AG04450 (cell line): ENCODE results near the gene TBC1D2B. TPM values are rescaled to one million over a fixed set of nuclear protein-coding genes. Genes with fewer than 3 reads are reported as not detected.

Experiments used
- CTCF ChIA-PET: fragments of 300-600, 350-600 bp; formaldehyde crosslinking; extraction: SDS; loops from one replicate; lab custom pipeline; 2022; ENCODE audit warnings: antibody characterized with exemption, inconsistent platforms; lab: Charles Lee
- POLR2A ChIA-PET: fragments of 350-600 bp; formaldehyde crosslinking; extraction: SDS; loops from one replicate; lab custom pipeline; 2021; ENCODE audit warnings: antibody characterized with exemption, inconsistent platforms; lab: Yijun Ruan, JAX
- DNase-seq: peaks from one replicate; pipeline ENCODE4 v3.0.0-alpha.2; 2011; ENCODE audit warnings: low read depth, low spot score
- H3K27ac ChIP-seq: one replicate; pipeline ENCODE4 v1.5.1; 2012; ENCODE audit warnings: low read depth, low read length, control low read depth
- H3K27me3 ChIP-seq: one replicate; pipeline ENCODE4 v1.6.0; 2012; ENCODE audit warnings: low read length; ENCODE audit not compliant: control insufficient read depth, insufficient read depth
- H3K4me3 ChIP-seq: 2 replicates; pipeline ENCODE4 v1.5.1; 2011; ENCODE audit warnings: mild to moderate bottlenecking, low read depth, low read length, control low read depth
- H3K9me3 ChIP-seq: 2 replicates; pipeline ENCODE4 v1.5.1; 2012; ENCODE audit warnings: low read length; ENCODE audit not compliant: control insufficient read depth, insufficient read depth
- CTCF ChIP-seq: IDR thresholded peaks from 2 replicates; pipeline ENCODE4 v1.5.1; 2011; ENCODE audit warnings: low read depth, low read length, control low read depth, inconsistent platforms
- polyA plus RNA-seq: library from polyadenylated mRNA; depleted of rRNA; stranded (reverse); fragments of >200 nt; gene quantifications from 2 replicates; pipeline ENCODE4 v1.2.3, GENCODE V29; 2011

TBC1D2B gene
- polyA plus RNA-seq, 1 experiment = 42.0 TPM

GRCh38 chr15:78052001-78052401 lies 25.5 kb downstream of the TBC1D2B start:
- no peak overlapping the region for H3K27ac ChIP-seq
- no peak overlapping the region for H3K4me3 ChIP-seq
- POLR2A ChIA-PET = no interaction called here
- H3K27me3 ChIP-seq = no peaks in the 10 kb centered on the region
- no peak for DNase-seq
- no peak for TF ChIP-seq CTCF
- CTCF ChIA-PET = interaction anchor here (1.7 to 2.2 kb wide), 2 partner anchors 57 to 85 kb away, joined by 7 to 8 read pairs; no protein-coding TSS in a partner anchor
- H3K9me3 ChIP-seq = no peaks in the 10 kb centered on the region

GRCh38 chr15:78051596-78051995 lies 25.9 kb downstream of the TBC1D2B start:
- no peak overlapping the region for H3K4me3 ChIP-seq
- no peaks in the 10 kb centered on the region for H3K9me3 ChIP-seq
- no peak for DNase-seq
- H3K27ac ChIP-seq = no peak overlapping the region
- no peak for TF ChIP-seq CTCF
- ChIA-PET POLR2A (interaction anchor here (2.5 kb wide), 1 partner anchor 15 kb away, joined by 24 read pairs; no protein-coding TSS in a partner anchor), CTCF (interaction anchor here (1.7 to 2.2 kb wide), 2 partner anchors 57 to 85 kb away, joined by 7 to 8 read pairs; no protein-coding TSS in a partner anchor)
- no peaks in the 10 kb centered on the region for H3K27me3 ChIP-seq

- POLR2A ChIA-PET = interaction anchor here (0.9 to 2.5 kb wide), 7 partner anchors 16 to 46 kb away, joined by 3 to 24 read pairs (median 4); no protein-coding TSS in a partner anchor
- no peak for DNase-seq
- H3K4me3 ChIP-seq = no peak overlapping the region
Measured at GRCh38 chr15:78050826-78051225, 26.7 kb downstream of the TBC1D2B start.

GRCh38 chr15:78050441-78050809 lies 27.1 kb downstream of the TBC1D2B start:
- Histone ChIP-seq H3K27ac (no peak overlapping the region), H3K9me3 (no peaks in the 10 kb centered on the region), H3K27me3 (no peaks in the 10 kb centered on the region), H3K4me3 (no peak overlapping the region)
- no peak for DNase-seq
- TF ChIP-seq CTCF = no peak
- ChIA-PET CTCF (interaction anchor here (1.0 to 2.2 kb wide), 4 partner anchors 8 to 84 kb away, joined by 3 to 8 read pairs (median 5); no protein-coding TSS in a partner anchor), POLR2A (interaction anchor here (0.9 to 2.5 kb wide), 10 partner anchors 9 to 45 kb away, joined by 3 to 24 read pairs (median 4); no protein-coding TSS in a partner anchor)

More at GRCh38 chr15:78050826-78051225, 26.7 kb downstream of the TBC1D2B start:
- CTCF ChIA-PET = interaction anchor here (1.1 to 2.2 kb wide), 3 partner anchors 58 to 84 kb away, joined by 3 to 8 read pairs (median 7); no protein-coding TSS in a partner anchor
- Histone ChIP-seq H3K27me3 (no peaks in the 10 kb centered on the region), H3K9me3 (no peaks in the 10 kb centered on the region), H3K27ac (no peak overlapping the region)
- TF ChIP-seq CTCF = no peak
